OCI-M2 (cell line): ENCODE results near the gene EDEM2.
"Not testable (repeated sequence)": the region's sequence is repeated elsewhere in the genome, so short reads cannot be mapped to it uniquely, and the experiment has no call there.

Experiments
- DNase-seq: peaks from one replicate; lab custom pipeline; 2025; ENCODE audit not compliant: unreplicated experiment; lab: John Stamatoyannopoulos, UW

EDEM2 gene

DNA sequence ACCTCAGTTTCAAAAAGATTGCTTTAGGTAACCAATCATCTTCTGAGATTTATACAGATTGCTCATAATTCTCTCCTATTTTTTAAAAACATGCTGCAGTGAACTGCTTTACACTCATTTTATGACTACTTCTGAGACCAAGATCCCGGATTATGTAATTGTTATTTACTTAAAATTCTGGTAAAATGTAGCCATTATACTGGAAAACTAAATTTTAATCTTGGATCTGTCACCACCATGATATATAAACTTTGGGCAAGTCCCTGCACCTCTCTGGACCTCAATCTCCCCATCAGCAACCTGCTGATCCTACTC is 24.3 kb upstream of the EDEM2 start:
- DNase-seq: no peak

DNA sequence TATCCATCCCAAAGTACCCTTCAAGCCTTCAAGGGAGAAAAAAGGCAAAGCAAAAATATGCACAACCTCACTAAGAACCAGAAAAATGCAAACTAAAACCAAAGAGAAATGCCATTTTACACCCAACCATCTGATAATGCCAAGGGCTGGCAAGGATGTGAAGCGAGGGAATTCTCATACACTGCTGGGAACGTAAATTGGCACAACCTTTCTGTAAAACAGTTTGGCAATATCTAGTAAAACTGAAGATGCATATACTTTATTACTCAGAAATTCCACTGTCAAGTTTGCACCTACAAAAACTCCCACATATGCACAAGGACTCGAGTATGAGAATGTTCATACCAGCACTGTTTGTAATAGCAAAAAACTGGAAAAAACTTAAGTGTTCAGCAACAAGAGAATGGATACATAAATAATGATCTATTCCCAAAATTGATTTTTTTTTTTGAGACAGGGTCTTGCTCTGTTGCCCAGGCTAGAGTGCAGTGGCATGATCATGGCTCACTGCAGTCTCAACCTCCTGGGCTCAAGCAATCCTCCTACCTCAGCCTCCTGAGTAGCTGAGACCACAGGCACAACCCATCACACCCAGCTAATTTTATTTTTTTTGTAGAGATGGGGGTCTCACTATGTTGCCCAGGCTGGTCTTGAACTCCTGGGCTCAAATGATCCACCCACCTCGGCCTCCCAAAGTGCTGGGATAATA is 21.7 kb upstream of the EDEM2 start:
- DNase-seq: not testable (repeated sequence)

DNA sequence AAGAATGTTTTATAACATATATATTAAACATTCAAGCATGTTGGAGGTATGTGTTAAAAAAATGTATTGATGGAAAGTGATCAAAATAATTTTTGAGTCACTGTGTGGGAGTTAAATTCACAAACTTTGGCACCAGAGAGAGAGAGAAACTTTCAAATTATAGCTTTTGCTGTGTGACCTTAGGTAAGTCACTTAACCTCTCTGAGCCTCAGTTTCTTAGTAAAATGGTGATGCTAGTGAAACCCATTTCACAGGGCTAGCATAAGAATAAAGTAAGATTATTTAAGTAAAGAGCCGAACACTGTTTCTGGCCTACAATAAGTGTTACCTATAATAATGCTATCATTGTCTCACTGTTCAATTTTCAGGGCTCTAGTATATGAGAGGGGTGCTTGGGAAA is 20.7 kb upstream of the EDEM2 start:
- no peak for DNase-seq

DNA sequence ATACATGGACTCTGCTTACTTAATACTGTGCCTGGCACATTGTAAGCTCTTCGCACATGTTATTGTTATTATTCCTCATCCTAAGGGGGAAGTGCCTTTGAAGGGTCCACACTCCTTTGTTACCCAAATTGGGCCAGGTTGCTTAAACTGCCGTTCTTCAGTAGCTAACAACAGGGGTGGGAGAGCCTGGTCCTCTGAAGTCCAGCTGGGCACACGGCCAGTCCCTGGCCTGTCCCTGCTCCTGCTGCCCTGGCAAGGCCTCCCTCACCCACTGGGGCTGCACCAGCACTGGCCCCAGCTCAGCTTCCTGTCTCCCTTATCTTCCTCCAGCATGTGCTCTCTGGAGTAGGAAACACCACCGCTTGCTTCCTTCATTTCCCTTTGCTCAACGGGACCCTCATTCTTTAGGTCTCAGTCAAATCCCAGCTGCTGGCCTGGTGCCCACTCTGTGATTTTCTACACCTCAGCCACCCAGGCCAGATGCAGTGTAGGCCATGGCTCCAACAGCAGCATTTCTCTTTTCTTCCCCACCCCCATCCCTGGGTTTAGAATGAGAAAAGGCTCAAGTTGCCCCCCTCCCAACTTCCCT is 19.2 kb upstream of the EDEM2 start:
- DNase-seq: no peak

DNA sequence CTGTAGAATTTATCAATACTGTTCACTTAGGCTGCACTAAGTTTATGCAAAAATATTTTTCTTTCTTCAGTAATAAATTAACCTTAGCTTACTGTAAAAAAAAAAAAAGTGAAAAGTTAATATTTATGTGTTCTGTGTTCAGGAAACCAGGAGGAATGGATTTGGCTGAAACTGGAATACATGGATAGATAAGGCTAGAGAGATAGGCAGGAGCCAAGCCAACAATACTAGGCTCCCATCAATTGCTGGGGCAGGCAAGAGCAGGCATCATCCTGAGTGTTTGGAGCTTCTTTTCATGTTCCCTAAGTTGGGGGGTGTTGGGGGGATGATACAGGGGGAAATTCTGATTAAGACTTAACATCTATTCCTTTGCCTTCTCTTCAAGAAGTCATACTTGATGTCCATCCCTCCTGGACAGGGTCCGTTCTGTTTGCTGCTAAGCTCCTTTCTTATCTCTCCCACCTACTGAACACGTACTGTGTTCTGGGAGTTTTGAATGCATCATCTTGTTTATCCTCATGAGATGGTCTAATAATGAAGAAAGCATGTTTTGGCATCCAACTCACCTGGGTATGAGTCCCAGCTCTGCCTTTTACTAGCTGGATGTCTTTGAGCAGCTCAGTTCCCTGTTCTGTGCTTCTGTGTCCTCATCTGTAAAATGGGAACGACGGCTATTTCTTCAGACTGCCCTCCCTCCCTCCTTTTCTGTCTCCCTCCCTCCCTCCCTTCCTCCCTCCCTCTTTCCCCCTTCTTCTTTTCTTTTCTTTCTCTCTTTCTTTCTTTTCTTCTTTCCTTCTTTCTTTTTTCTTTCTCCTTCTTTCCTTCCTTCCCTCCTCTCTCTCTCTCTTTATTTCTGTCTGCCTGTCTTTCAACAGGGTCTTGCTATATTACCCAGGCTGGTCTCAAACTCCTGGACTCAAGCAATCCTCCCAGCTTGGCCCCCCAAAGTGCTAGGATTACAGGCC is 18.4 kb upstream of the EDEM2 start:
- DNase-seq: no peak

DNA sequence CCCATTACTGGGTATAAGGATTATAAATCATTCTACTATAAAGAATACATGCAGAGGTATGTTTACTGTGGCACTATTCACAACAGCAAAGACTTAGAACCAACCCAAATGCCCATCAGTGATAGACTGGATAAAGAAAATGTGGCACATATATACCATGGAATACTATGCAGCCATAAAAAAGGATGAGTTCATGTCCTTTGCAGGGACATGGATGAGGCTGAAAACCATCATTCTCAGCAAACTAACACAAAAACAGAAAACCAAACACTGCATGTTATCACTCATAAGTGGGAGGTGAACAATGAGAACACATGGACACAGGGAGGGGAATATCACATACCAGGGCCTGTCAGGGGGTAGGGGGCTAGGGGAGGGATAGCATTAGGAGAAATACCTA is 17.4 kb upstream of the EDEM2 start:
- not testable (repeated sequence) for DNase-seq

DNA sequence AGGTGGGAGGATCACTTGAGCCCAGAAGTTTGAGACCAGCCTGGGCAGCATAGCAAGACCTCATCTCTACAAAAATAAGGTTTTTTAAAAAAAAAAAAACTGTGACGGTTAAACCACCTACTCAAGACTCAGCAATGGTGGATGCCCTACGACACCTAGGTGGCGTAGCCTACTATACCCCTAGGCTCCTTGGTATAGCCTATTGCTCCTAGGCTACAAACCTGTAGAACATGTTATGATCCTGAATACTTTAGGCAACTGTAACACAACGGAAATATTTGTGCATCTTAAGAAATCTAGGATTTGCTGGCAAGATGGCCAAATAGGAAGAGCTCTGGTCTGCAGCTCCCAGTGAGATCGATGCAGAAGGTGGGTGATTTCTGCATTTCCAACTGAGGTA is 13.2 kb upstream of the EDEM2 start:
- DNase-seq: not testable (repeated sequence)

DNA sequence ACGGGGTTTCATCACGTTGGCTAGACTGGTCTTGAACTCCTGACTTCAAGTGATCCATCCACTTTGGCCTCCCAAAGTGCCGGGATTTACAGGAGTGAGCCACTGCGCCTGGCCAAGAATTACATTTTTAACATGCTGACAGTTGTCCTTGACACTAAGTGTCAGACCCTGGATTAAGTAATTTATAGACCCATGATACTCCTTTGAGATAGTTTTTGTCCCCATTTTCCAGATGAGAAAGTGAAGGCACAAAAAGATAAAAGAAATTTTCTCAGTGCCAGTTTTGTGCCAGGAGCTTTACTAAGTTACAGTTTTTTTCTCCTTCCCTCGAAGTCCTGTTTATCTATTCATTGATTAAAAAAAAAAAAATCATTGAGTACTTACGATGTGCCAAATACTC is 9.8 kb upstream of the EDEM2 start:
- DNase-seq: no peak

DNA sequence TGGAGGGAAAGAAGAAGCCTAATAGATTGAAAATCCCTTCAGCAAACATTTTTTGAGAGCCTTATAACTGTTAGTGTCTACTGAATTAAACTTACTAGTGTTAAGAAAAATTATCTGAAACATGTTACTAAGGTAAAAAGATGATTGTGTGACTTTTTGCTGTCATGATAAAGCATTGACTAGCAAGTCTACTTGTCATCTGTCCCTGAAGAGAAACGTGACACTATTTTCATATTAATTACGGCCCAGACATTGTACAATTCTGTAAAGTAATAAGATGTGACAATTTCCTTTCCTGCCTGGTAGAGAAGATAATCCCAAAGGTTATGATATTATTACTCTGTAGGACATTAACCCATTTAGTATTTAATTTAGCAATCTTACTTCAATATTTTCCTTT is 8.8 kb upstream of the EDEM2 start:
- no peak for DNase-seq

DNA sequence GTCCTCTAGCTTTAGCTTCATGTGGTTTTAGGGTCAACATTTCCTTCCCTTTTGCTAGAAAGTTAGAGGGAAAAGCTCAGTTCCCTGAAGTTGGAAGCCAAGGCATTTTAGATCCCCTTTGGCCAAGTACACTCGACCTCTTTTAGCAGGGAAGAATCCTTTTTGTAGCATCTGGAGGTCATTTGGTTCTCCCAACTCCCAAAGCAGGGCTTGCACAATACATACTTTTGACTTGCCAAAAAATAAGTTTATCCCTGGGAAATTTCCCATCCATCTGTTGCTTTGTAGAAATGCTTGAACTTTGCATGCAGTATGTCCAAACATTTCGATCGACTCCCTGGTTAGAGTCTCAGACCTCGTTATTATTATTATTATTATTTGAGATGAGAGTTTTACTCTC is 4.6 kb upstream of the EDEM2 start:
- DNase-seq: no peak

DNA sequence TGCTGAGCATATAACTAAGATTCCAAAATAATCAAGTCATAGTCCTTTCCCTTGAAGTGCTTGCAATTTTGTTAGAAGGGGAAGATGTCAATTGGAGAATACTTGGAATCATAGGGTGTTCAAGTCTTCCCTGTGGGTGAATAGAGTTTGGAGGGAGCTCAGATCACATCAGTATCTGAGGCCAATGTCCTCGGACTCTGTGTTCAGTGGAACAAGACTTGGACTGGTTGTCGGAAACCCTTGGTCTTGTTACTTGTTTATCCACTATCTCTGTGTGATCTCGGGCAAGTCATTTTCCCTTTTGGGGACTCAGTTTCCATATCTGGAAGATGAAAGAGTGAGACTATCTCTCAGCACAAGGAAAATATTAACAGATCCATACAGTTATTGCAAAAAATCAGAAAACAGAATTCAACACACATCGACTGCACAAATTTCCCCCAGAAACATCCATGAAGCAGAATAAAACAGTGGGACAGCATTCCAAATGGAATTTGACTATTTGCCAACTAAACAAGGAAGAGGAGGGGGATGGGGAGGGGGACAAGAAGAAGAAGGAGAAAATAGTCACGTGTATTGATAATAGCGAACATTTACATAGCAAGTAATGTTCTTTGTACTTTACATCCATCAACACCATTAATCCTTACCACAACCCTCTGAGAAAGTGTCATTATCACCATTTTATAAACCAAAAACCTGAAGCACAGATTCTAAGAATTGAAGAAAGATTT is 3.9 kb upstream of the EDEM2 start:
- DNase-seq: no peak

DNA sequence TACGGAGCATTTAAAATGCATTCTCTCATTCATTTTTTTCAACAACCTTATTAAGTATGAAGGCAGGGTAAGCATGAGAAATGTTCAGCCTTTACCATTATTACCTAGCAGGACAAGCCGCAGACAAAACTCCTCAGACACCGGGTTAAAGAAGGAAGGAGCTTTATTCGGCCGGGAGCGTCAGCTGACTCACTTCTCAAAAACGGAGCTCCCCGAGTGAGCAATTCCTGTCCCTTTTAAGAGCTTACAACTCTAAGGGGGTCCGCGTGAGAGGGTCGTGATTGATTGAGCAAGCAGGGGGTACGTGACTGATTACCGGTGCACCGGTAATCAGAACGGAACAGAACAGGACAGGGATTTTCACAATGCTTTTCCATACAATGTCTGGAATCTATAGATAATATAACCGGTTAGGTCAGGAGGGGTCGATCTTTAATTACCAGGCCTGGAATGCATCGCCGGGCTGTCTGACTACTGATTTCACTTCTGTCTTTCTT is 487 bp upstream of the EDEM2 start:
- not testable (repeated sequence) for DNase-seq

DNA sequence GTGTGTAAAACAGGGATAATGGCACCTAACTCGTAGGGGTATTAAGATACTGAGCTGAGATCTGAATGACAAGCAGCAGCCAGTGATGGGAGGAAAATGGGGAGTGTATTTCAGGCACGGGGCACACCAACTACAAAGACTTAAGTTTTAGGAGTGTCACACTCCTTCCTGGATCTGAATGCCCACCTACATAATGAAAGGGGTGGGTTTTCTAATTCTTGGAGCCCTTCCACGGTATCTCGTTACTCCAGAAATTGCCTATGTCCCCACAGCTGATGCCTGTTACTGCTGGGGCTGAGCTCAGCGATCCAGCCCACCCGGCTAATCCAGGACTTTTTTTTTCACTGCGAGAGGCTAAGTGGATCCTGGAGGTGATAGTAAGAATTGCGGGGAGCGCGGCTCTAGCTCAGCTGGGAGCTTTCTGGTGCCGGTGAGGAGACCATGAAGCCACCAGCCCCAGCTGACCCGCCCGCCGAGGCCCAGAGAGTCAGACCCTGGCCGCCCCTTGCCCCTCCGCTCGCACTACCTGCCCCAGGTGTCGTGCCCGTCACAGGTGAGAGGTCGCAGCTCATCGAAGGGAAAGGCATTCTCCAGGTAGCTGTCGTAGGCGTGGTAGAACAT is 727 bp downstream of the EDEM2 start:
- DNase-seq: no peak

DNA sequence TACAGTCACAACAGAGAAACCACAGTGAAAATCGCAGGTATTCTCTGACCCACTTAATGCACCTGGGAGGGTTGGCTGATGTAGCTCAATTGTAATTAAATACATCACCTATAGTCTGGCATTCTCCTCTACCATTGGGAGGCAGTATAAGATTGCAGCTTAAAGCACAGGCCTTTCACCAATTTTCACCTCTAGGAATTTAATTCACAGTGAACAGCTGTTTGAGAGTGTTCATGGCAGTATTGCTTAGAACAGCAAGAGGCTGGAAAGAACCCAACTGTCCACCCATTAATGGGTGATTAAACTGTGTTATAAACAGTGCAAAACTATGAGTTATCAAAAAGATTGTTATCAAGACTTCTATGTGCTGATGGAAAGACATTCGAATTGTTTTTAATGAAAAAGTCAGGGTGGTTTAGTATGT is 2.0 kb downstream of the EDEM2 start:
- no peak for DNase-seq

DNA sequence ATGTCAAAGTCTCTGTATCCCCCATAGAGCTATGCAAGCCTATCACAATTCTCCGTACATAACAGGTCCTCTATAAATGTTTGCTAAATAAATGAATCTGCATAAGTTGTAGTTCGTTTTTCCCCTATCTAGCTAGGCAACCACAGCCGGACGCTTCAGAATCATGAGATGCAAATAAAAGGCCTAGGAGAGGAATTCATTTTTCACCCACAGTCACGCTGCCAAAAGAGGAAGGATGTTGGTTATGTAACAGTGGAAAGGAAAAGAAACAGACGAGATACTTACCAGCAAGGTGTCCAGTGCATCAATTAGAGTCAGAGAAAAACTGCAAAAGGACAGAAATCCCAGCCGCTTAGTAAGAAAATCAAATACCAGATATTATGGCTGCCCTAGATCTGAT is 2.4 kb downstream of the EDEM2 start:
- no peak for DNase-seq

DNA sequence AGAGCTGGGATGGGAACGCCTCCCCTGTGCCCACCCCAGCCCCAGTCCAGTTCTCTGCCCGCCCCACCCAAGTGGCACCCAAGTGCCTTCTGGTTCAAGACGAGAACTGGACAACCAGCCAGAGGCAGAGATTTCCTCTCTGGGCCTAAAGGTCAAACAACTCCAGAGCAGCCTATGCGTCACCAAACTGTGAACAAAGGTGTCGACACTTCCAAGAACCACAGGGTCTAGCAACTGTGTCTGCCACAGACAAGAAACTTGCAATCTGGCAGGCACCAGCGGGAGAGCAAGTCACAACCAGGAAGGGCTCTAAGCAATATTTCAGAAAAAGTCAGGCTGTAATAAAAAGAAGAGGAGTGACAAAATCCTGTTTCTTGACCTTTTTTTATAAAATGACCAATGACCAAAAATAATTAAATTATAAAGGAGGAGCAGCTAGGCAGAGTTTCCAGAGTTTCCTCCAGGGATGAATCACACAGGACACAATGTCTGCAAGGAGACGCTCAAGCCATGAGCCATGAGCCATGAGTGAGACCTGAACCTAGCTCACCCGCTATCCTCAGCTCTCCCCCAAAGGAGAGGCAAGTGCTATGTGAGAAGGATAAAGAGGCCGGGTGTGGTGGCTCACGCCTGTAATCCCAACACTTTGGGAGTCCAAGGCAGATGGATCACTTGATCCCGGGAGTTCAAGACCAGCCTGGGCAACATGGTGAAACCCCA is 11.1 kb downstream of the EDEM2 start:
- no peak for DNase-seq

DNA sequence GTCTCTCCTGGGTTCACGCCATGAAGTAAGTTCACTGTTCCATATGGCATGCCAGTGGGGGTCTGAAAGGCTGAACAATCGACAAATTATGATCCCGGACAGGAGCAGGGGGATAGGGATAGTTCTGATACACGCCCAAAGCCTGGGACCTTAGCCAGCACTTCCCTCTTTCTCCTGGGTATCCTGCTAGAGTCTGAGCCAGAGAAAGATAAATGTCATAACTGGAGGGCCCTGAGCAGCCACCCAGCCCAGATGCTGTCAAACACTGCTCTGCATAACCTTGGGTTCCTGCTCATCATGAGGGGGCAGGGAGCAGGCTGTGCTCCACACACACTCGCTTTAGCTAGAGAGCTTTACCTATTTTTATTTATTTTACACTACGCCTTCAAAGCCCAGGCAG is 12.3 kb downstream of the EDEM2 start:
- no peak for DNase-seq

DNA sequence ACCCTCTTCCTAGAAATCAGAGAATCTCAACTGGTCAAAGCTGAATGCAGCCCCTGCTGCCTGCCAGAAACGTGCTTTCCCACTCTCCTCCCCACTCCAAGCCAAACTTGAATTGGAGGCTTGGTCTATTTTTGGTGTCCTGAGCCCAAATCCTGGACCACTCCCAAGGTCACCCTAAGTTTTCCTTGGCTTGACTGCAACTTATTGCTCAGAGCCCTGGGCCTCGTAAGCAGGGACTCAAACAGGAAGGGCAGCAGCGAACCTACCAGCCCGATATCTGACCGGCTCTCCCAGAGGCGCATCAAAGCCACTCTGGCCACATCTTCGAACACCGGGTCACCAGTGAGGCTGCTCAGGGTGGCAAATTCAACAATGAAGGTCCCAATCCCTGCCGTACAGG is 12.7 kb downstream of the EDEM2 start:
- no peak for DNase-seq

DNA sequence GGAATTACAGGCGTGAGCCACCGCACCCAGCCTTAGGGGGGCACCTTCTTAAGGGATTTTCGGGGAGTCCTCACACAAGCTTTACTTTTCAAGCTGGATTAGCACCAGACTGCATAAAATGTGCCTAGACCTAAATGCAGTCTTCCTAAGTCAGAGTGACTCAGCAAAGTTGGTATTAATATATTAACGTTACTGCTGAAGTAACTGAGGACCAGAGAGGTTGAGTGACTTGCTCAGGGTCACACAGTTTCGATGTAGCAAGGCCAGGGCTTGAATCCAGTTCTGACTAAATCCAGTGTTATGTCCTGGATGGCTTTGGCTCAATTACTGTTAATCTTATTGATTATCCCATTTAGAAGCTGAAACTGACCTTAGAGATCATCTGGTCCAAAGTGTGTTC is 13.4 kb downstream of the EDEM2 start:
- no peak for DNase-seq

DNA sequence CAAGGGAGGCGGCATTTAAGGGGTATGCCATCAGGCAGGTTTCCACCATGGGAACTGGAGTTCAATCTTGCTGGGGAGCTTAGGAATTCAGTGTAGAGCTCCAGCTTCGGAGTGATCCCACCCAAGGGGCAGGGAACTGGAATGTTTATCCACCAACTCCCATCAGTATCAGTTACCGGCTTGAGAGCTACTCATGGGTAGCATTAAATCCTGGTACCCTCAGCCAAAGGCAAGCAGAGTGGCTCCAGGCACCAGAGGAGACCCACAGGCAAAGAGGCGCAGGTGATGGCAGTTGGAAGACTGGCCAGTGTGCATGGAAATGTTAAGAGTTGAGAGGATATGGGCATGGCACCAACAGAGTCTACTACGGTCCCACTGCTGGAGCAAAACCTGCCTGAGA is 14.1 kb downstream of the EDEM2 start:
- DNase-seq: no peak
